SK-N-MC (cell line): Measurements from ENCODE around the gene KRTAP10-9.

Source experiments
- EZH2 ChIP-seq: fragments of 200-600 bp; sonication (generic); IDR thresholded peaks from one replicate; pipeline ENCODE4 v1.6.1; 2017; ENCODE audit warnings: antibody characterized with exemption
- POLR2AphosphoS5 ChIP-seq: IDR thresholded peaks from 2 replicates; pipeline ENCODE4 v1.6.1; 2012; ENCODE audit warnings: mild to moderate bottlenecking, low read depth, low read length, borderline replicate concordance

DNA sequence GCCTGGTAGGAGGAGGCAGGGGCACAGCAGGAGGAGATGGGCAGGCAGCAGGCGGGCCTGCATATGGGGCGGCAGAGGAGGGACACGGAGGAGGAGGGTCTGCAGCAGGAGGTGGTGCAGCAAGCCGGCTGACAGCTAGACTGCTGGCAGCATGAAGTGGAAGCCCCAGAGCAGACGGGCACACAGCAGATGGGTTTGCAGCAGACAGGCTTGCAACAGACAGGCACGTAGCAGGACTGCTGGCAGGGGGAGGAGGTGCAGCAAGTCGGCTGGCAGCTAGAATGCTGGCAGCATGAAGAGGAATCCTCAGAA, 47.1 kb upstream of the KRTAP10-9 start:
- TF ChIP-seq EZH2 (no peak), POLR2AphosphoS5 (no peak)
